Caco-2 (cell line): ENCODE data around the gene NEB. TPM values are rescaled to one million over a fixed set of nuclear protein-coding genes. Genes with fewer than 3 reads are reported as not detected.

Experiments used
- BruUV-seq: library from RNA; stranded (reverse); fragments of 400-500 nt; replicated peaks from 2 replicates; lab custom pipeline; 2021; lab: Mats Ljungman, UMichigan
- CTCF ChIA-PET: fragments of 300-600 bp; sonication (Branson Sonifier 250); formaldehyde crosslinking; loops from one replicate; lab custom pipeline; 2022; ENCODE audit warnings: antibody characterized with exemption; lab: Charles Lee
- POLR2A ChIA-PET: fragments of 300-600 bp; sonication (Branson Sonifier 250); formaldehyde crosslinking; loops from one replicate; lab custom pipeline; 2022; ENCODE audit warnings: antibody characterized with exemption; lab: Charles Lee
- DNase-seq, 2 experiments: peaks; one replicate each; pipeline versions ENCODE4 v3.0.0 to v3.0.0-alpha.2; 2020 to 2022
- H3K27me3 ChIP-seq: replicated peaks from 2 replicates; pipeline ENCODE4 v1.6.0; 2011; ENCODE audit warnings: low read length; ENCODE audit not compliant: control insufficient read depth, insufficient read depth
- H3K36me3 ChIP-seq: 2 replicates; pipeline ENCODE4 v1.5.1; 2011; ENCODE audit warnings: low read length; ENCODE audit not compliant: control insufficient read depth, insufficient read depth
- H3K4me1 ChIP-seq: fragments of 250-450 bp; sonication (Bioruptor Pico); 2 replicates; pipeline ENCODE4 v1.5.1; 2020; ENCODE audit warnings: mild to moderate bottlenecking
- H3K4me3 ChIP-seq: 2 replicates; pipeline ENCODE4 v1.5.1; 2011; ENCODE audit warnings: low read depth, mild to moderate bottlenecking, control low read depth, low read length
- H3K9me3 ChIP-seq: fragments of 250-450 bp; sonication (Bioruptor Pico); 2 replicates; pipeline ENCODE4 v1.5.1; 2020; ENCODE audit warnings: mild to moderate bottlenecking, moderate library complexity
- H3K27ac Mint-ChIP-seq: one replicate; pipeline ENCODE4 v1.8.0; 2022; ENCODE audit warnings: mixed read lengths; ENCODE audit not compliant: unreplicated experiment
- H3K27me3 Mint-ChIP-seq: one replicate; pipeline ENCODE4 v1.8.0; 2022; ENCODE audit warnings: mixed read lengths; ENCODE audit not compliant: insufficient read depth, unreplicated experiment
- H3K36me3 Mint-ChIP-seq: one replicate; pipeline ENCODE4 v1.8.0; 2022; ENCODE audit warnings: mild to moderate bottlenecking, mixed read lengths; ENCODE audit not compliant: insufficient read depth, unreplicated experiment
- H3K4me1 Mint-ChIP-seq: one replicate; pipeline ENCODE4 v1.8.0; 2022; ENCODE audit warnings: low read depth, mixed read lengths; ENCODE audit not compliant: unreplicated experiment
- H3K4me3 Mint-ChIP-seq: one replicate; pipeline ENCODE4 v1.8.0; 2022; ENCODE audit warnings: mild to moderate bottlenecking, moderate library complexity, mixed read lengths; ENCODE audit not compliant: unreplicated experiment
- H3K9me3 Mint-ChIP-seq: one replicate; pipeline ENCODE4 v1.8.0; 2022; ENCODE audit warnings: mixed read lengths; ENCODE audit not compliant: unreplicated experiment
- CTCF ChIP-seq, 2 experiments: fragments of 200-600 bp in 1 of 2; IDR thresholded peaks; 1 replicate in 1 of 2; 2 replicates in 1 of 2; pipeline versions ENCODE4 v1.5.1 to v1.8.0; 2011 to 2022; ENCODE audit warnings: antibody characterized with exemption in 1 of 2, control low read depth in 1 of 2, inconsistent platforms in 1 of 2, low read depth in 1 of 2, low read length in 1 of 2, mild to moderate bottlenecking in 1 of 2, moderate library complexity in 1 of 2; ENCODE audit not compliant: insufficient read depth in 1 of 2, severe bottlenecking in 1 of 2, unreplicated experiment in 1 of 2
- intact Hi-C: fragments of 100-400 bp; cut with micrococcal nuclease; formaldehyde crosslinking; loops from one replicate; pipeline ENCODE4 v1.10.0; 2022; ENCODE audit not compliant: unreplicated experiment
- total RNA-seq: library from RNA; stranded (reverse); gene quantifications from 2 replicates; pipeline ENCODE4 v1.2.3, GENCODE V29; 2022

NEB gene
- total RNA-seq, 1 experiment from 2014 or later: 14.7 TPM

GRCh38 chr2:151478011-151478410 lies 256.3 kb downstream of the NEB start:
- no peak for TF ChIP-seq CTCF (IDR thresholded peaks at IDR 0.05; ENCODE audit: insufficient read depth in 1 of 2, low read depth in 1 of 2, low read length in 1 of 2, severe bottlenecking in 1 of 2, unreplicated experiment in 1 of 2)
- Histone ChIP-seq H3K27me3 (no peaks in the 10 kb centered on the region), H3K36me3 (no peaks in the 10 kb centered on the region), H3K4me3 (no peak overlapping the region), H3K4me1 (no peaks in the 10 kb centered on the region), H3K9me3 (no peaks in the 10 kb centered on the region)
- Mint-ChIP-seq H3K27ac (no peak overlapping the region), H3K27me3 (no peaks in the 10 kb centered on the region), H3K9me3 (no peaks in the 10 kb centered on the region), H3K4me3 (no peak overlapping the region), H3K4me1 (no peaks in the 10 kb centered on the region), H3K36me3 (peaks cover 74% of the 10 kb centered on the region)
- ChIA-PET POLR2A (no interaction called here), CTCF (no interaction called here)
- intact Hi-C loops: loop anchor here (10.0 kb wide), 1 partner anchor 547 kb away; no protein-coding TSS in a partner anchor
- BruUV-seq: no TSS peak
- no peak for DNase-seq

- intact Hi-C loops: loop anchor here (10.0 kb wide), 1 partner anchor 549 kb away; no protein-coding TSS in a partner anchor
- Mint-ChIP-seq H3K27ac (no peak overlapping the region), H3K4me3 (no peak overlapping the region), H3K27me3 (no peaks in the 10 kb centered on the region), H3K9me3 (no peaks in the 10 kb centered on the region), H3K36me3 (peaks cover 76% of the 10 kb centered on the region), H3K4me1 (no peaks in the 10 kb centered on the region)
- TF ChIP-seq CTCF (IDR thresholded peaks at IDR 0.05; ENCODE audit: insufficient read depth in 1 of 2, low read depth in 1 of 2, low read length in 1 of 2, severe bottlenecking in 1 of 2, unreplicated experiment in 1 of 2): no peak
- Histone ChIP-seq H3K9me3 (no peaks in the 10 kb centered on the region), H3K4me3 (no peak overlapping the region), H3K27me3 (no peaks in the 10 kb centered on the region), H3K36me3 (no peaks in the 10 kb centered on the region), H3K4me1 (no peaks in the 10 kb centered on the region)
- BruUV-seq: no TSS peak
- ChIA-PET POLR2A (no interaction called here), CTCF (no interaction called here)
- DNase-seq: no peak
These were observed 258.0 kb downstream of the NEB start for GRCh38 chr2:151476287-151476686.

- H3K4me1 ChIP-seq: no peaks in the 10 kb centered on the region
- ChIA-PET CTCF (no interaction called here), POLR2A (interaction anchor here (0.6 kb wide), 1 partner anchor 49 kb away, joined by 6 read pairs; no protein-coding TSS in a partner anchor)
- H3K36me3 Mint-ChIP-seq: peaks cover 80% of the 10 kb centered on the region
- H3K27ac Mint-ChIP-seq: no peak overlapping the region
- H3K4me1 Mint-ChIP-seq: no peaks in the 10 kb centered on the region
- no peaks in the 10 kb centered on the region for H3K27me3 Mint-ChIP-seq
- BruUV-seq: no TSS peak
- DNase-seq: no peak
- H3K4me3 Mint-ChIP-seq: no peak overlapping the region
- H3K9me3 Mint-ChIP-seq: no peaks in the 10 kb centered on the region
- no peak for TF ChIP-seq CTCF (IDR thresholded peaks at IDR 0.05; ENCODE audit: insufficient read depth in 1 of 2, low read depth in 1 of 2, low read length in 1 of 2, severe bottlenecking in 1 of 2, unreplicated experiment in 1 of 2)
- intact Hi-C loops: loop anchor here (10.0 kb wide), 1 partner anchor 550 kb away; no protein-coding TSS in a partner anchor
- no peaks in the 10 kb centered on the region for H3K9me3 ChIP-seq
- no peaks in the 10 kb centered on the region for H3K27me3 ChIP-seq
- no peaks in the 10 kb centered on the region for H3K36me3 ChIP-seq
- H3K4me3 ChIP-seq: no peak overlapping the region
These were observed 259.2 kb downstream of the NEB start for GRCh38 chr2:151475071-151475470.
